Type B pancreatic cell (in vitro differentiated cells): ENCODE results near the gene MLST8. TPM values are rescaled to one million over a fixed set of nuclear protein-coding genes. Genes with fewer than 3 reads are reported as not detected.

Experiments
- DNase-seq: peaks from one replicate; pipeline ENCODE4 v3.0.0; 2021; ENCODE audit warnings: mixed read lengths; ENCODE audit not compliant: unreplicated experiment; ENCODE audit errors: extremely low spot score
- H3K27ac Mint-ChIP-seq: 2 replicates; pipeline ENCODE4 v1.8.0; 2021; ENCODE audit warnings: mild to moderate bottlenecking, mixed read lengths
- H3K27me3 Mint-ChIP-seq: 2 replicates; pipeline ENCODE4 v1.8.0; 2021; ENCODE audit warnings: mixed read lengths
- H3K36me3 Mint-ChIP-seq: 2 replicates; pipeline ENCODE4 v1.8.0; 2021; ENCODE audit warnings: mixed read lengths
- H3K4me1 Mint-ChIP-seq: one replicate; pipeline ENCODE4 v1.8.0; 2021; ENCODE audit warnings: mixed read lengths; ENCODE audit not compliant: unreplicated experiment
- H3K4me3 Mint-ChIP-seq: 2 replicates; pipeline ENCODE4 v1.8.0; 2021; ENCODE audit warnings: mild to moderate bottlenecking, mixed read lengths
- H3K9me3 Mint-ChIP-seq: 2 replicates; pipeline ENCODE4 v1.8.0; 2021; ENCODE audit warnings: mixed read lengths
- total RNA-seq: library from RNA; stranded (reverse); gene quantifications from 2 replicates; pipeline ENCODE4 v1.2.1, GENCODE V29; 2021; ENCODE audit warnings: low replicate concordance
- TF ChIP-seq, protein P1 (sequence below): fragments of 200-600 bp; sonication (generic); conservative IDR thresholded peaks from 2 replicates; pipeline ENCODE4 v1.5.0; 2021; ENCODE audit warnings: antibody characterized with exemption, mild to moderate bottlenecking

The MLST8 gene
- total RNA-seq, 1 donor from 2014 or later, result 56.8 TPM

GRCh38 chr16:2181952-2182351 is 23.3 kb upstream of the MLST8 start:
- Mint-ChIP-seq H3K27ac (no peak overlapping the region), H3K36me3 (peaks cover 4% of the 10 kb centered on the region)

GRCh38 chr16:2183671-2184070 is 21.6 kb upstream of the MLST8 start:
- DNase-seq, result no peak
- H3K4me3 Mint-ChIP-seq, result no peak overlapping the region
- H3K27ac Mint-ChIP-seq, result no peak overlapping the region
- H3K4me1 Mint-ChIP-seq, result peaks cover 3% of the 10 kb centered on the region
- no peaks in the 10 kb centered on the region for H3K27me3 Mint-ChIP-seq
- H3K9me3 Mint-ChIP-seq, result no peaks in the 10 kb centered on the region
- no peaks in the 10 kb centered on the region for H3K36me3 Mint-ChIP-seq
- TF ChIP-seq, protein P1, sequence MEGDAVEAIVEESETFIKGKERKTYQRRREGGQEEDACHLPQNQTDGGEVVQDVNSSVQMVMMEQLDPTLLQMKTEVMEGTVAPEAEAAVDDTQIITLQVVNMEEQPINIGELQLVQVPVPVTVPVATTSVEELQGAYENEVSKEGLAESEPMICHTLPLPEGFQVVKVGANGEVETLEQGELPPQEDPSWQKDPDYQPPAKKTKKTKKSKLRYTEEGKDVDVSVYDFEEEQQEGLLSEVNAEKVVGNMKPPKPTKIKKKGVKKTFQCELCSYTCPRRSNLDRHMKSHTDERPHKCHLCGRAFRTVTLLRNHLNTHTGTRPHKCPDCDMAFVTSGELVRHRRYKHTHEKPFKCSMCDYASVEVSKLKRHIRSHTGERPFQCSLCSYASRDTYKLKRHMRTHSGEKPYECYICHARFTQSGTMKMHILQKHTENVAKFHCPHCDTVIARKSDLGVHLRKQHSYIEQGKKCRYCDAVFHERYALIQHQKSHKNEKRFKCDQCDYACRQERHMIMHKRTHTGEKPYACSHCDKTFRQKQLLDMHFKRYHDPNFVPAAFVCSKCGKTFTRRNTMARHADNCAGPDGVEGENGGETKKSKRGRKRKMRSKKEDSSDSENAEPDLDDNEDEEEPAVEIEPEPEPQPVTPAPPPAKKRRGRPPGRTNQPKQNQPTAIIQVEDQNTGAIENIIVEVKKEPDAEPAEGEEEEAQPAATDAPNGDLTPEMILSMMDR, result no peak

More at GRCh38 chr16:2181952-2182351, 23.3 kb upstream of the MLST8 start:
- DNase-seq, result no peak
- TF ChIP-seq, protein P1, result no peak
- H3K9me3 Mint-ChIP-seq, result no peaks in the 10 kb centered on the region
- H3K4me1 Mint-ChIP-seq, result peaks cover 3% of the 10 kb centered on the region
- no peaks in the 10 kb centered on the region for H3K27me3 Mint-ChIP-seq
- H3K4me3 Mint-ChIP-seq, result peak overlapping the region; percentile 23

- H3K27me3 Mint-ChIP-seq, result no peaks in the 10 kb centered on the region
- TF ChIP-seq, protein P1, result no peak
- no peak for DNase-seq
- no peak overlapping the region for H3K4me3 Mint-ChIP-seq
- no peaks in the 10 kb centered on the region for H3K9me3 Mint-ChIP-seq
- peaks cover 3% of the 10 kb centered on the region for H3K4me1 Mint-ChIP-seq
- H3K27ac Mint-ChIP-seq, result no peak overlapping the region
- no peaks in the 10 kb centered on the region for H3K36me3 Mint-ChIP-seq
Observed at GRCh38 chr16:2184346-2184745, 20.9 kb upstream of the MLST8 start.

DNA sequence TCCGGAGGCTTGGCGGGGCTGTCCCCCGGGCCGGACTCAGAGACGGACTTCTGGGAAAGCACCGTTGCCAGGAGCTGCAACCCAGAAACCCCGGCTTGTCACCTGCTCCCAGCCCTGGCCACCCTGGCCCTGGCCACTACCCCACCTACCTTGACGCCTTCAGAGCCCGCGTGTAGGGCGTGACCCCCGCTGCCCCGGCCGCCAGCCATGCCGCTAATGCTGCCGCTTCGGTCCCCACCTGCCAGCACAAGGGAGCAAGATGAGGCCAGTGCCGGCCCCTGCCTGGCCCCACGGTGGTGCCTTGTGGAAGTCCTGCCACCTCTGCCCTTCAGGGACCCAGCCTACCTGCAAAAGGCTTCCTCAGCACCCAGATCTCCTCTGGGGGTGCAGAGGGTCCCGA is 20.3 kb upstream of the MLST8 start:
- DNase-seq, result no peak
- Mint-ChIP-seq H3K9me3 (no peaks in the 10 kb centered on the region), H3K27me3 (no peaks in the 10 kb centered on the region), H3K27ac (no peak overlapping the region), H3K4me1 (peaks cover 3% of the 10 kb centered on the region), H3K4me3 (no peak overlapping the region), H3K36me3 (no peaks in the 10 kb centered on the region)
- TF ChIP-seq, protein P1, result no peak

DNA sequence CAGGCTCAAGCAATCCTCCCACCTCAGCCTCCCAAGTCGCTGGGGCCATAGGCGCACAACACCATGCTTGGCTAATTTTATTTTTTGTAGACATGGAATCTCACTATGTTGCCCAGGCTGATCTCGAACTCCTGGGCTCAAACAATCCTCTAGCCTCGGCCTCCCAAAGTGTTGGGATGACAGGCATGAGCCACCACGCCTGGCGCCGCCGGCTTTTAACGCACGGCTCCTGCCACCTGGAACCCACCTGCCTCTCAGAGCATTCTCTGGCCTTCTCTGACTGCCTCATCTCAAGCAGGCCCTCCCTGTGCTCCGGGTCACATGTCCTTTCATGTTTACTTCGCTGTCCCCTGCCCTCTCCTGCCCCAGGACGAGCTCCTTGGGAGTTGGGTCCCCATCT is 19.2 kb upstream of the MLST8 start:
- Mint-ChIP-seq H3K36me3 (no peaks in the 10 kb centered on the region), H3K27me3 (no peaks in the 10 kb centered on the region), H3K27ac (no peak overlapping the region), H3K9me3 (no peaks in the 10 kb centered on the region), H3K4me3 (no peak overlapping the region), H3K4me1 (peaks cover 3% of the 10 kb centered on the region)
- no peak for DNase-seq
- TF ChIP-seq, protein P1, result no peak

- DNase-seq, result no peak
- Mint-ChIP-seq H3K4me1 (peaks cover 3% of the 10 kb centered on the region), H3K9me3 (no peaks in the 10 kb centered on the region), H3K27ac (no peak overlapping the region), H3K4me3 (no peak overlapping the region), H3K27me3 (no peaks in the 10 kb centered on the region), H3K36me3 (no peaks in the 10 kb centered on the region)
- TF ChIP-seq, protein P1, result no peak
Observed at GRCh38 chr16:2186505-2186904, 18.7 kb upstream of the MLST8 start.
